Right atrium auricular region (tissue), 2 donors: ENCODE data around the gene FANCC. TPM values are rescaled to one million over a fixed set of nuclear protein-coding genes. Genes with fewer than 3 reads are reported as not detected.

ENCODE experiments used
- DNase-seq: peaks from one replicate; pipeline ENCODE4 v3.0.0-alpha.2; 2019; ENCODE audit warnings: low spot score
- H3K27ac ChIP-seq, 2 donors: fragments of 200-600 bp; sonication (generic); 1 replicate in 1 of 2; 2 replicates in 1 of 2; pipeline ENCODE4 v1.5.1; 2016 to 2019
- H3K27me3 ChIP-seq, 2 donors: fragments of 200-600 bp; sonication (generic); one replicate each; pipeline versions ENCODE4 v1.5.1 to v1.6.0; 2017 to 2019
- H3K36me3 ChIP-seq: fragments of 200-600 bp; sonication (generic); one replicate; pipeline ENCODE4 v1.5.1; 2016
- H3K4me1 ChIP-seq, 2 donors: fragments of 200-600 bp; sonication (generic); one replicate each; pipeline versions ENCODE4 v1.5.1 to v1.6.0; 2017 to 2019
- H3K4me3 ChIP-seq, 2 donors: fragments of 200-600 bp; sonication (generic); 1 replicate in 1 of 2; 2 replicates in 1 of 2; pipeline ENCODE4 v1.5.1; 2017 to 2019; ENCODE audit warnings: mild to moderate bottlenecking in 1 of 2, moderate library complexity in 1 of 2
- H3K9me3 ChIP-seq, 2 donors: fragments of 200-600 bp; sonication (generic); one replicate each; pipeline ENCODE4 v1.5.1; 2019
- CTCF ChIP-seq, 2 donors: fragments of 200-600 bp; sonication (generic); IDR thresholded peaks; one replicate each; pipeline ENCODE4 v1.5.1; 2019; ENCODE audit warnings: antibody characterized with exemption in 2 of 2
- total RNA-seq, 2 donors: library from RNA; depleted of rRNA; stranded (reverse); fragments of >200 nt; gene quantifications; one replicate each; pipeline ENCODE4 v1.1.0, GENCODE V29; 2016

Gene FANCC
- total RNA-seq, 2 donors from 2014 or later, result 1.8 to 6.2 TPM

GRCh38 chr9:95147452-95148207 lies 169.9 kb downstream of the FANCC start:
- no peak overlapping the region for H3K27ac ChIP-seq
- TF ChIP-seq CTCF (IDR thresholded peaks at IDR 0.05), result no peak

GRCh38 chr9:95143591-95144561 lies 173.6 kb downstream of the FANCC start:
- Histone ChIP-seq H3K27me3 (no peaks in the 10 kb centered on the region), H3K27ac (peak overlapping the region in 1 of 2 donors; percentile 60), H3K36me3 (no peaks in the 10 kb centered on the region), H3K4me3 (no peak overlapping the region), H3K9me3 (no peaks in the 10 kb centered on the region), H3K4me1 (peaks cover 0 to 4% of the 10 kb centered on the region in 2 donors)
- no peak for TF ChIP-seq CTCF (IDR thresholded peaks at IDR 0.05)
- DNase-seq, result peak; percentile 94

More at GRCh38 chr9:95147452-95148207, 169.9 kb downstream of the FANCC start:
- Histone ChIP-seq H3K27me3 (no peaks in the 10 kb centered on the region), H3K36me3 (no peaks in the 10 kb centered on the region), H3K9me3 (no peaks in the 10 kb centered on the region), H3K4me3 (no peak overlapping the region), H3K4me1 (peaks cover 0 to 4% of the 10 kb centered on the region in 2 donors)
- no peak for DNase-seq

GRCh38 chr9:95142728-95143127 lies 174.8 kb downstream of the FANCC start:
- DNase-seq, result no peak
- H3K27me3 ChIP-seq, result no peaks in the 10 kb centered on the region
- no peaks in the 10 kb centered on the region for H3K36me3 ChIP-seq
- H3K27ac ChIP-seq, result no peak overlapping the region
- peaks cover 0 to 3% of the 10 kb centered on the region in 2 donors for H3K4me1 ChIP-seq
- TF ChIP-seq CTCF (IDR thresholded peaks at IDR 0.05), result no peak
- H3K9me3 ChIP-seq, result no peaks in the 10 kb centered on the region
- H3K4me3 ChIP-seq, result no peak overlapping the region

GRCh38 chr9:95142315-95142714 lies 175.2 kb downstream of the FANCC start:
- no peak overlapping the region for H3K27ac ChIP-seq
- H3K36me3 ChIP-seq, result no peaks in the 10 kb centered on the region
- H3K4me1 ChIP-seq, result no peaks in the 10 kb centered on the region
- H3K9me3 ChIP-seq, result no peaks in the 10 kb centered on the region
- TF ChIP-seq CTCF (IDR thresholded peaks at IDR 0.05), result no peak
- H3K27me3 ChIP-seq, result no peaks in the 10 kb centered on the region
- H3K4me3 ChIP-seq, result no peak overlapping the region
- no peak for DNase-seq

- no peak overlapping the region for H3K27ac ChIP-seq
Measured at GRCh38 chr9:95140821-95141220, 176.7 kb downstream of the FANCC start.

More at GRCh38 chr9:95140821-95141220, 176.7 kb downstream of the FANCC start:
- H3K36me3 ChIP-seq, result no peaks in the 10 kb centered on the region
- no peaks in the 10 kb centered on the region for H3K27me3 ChIP-seq
- H3K4me3 ChIP-seq, result no peak overlapping the region
- no peak for DNase-seq
- TF ChIP-seq CTCF (IDR thresholded peaks at IDR 0.05), result no peak
- no peaks in the 10 kb centered on the region for H3K9me3 ChIP-seq
- H3K4me1 ChIP-seq, result no peaks in the 10 kb centered on the region
